Embryonic facial prominence (tissue), 1 donor: ENCODE measurements around the gene TRIM23.

Source experiments
- DNase-seq: peaks from one replicate; pipeline ENCODE4 v3.0.0-alpha.2; 2016; ENCODE audit errors: extremely low spot score

TRIM23 gene

GRCh38 chr5:65566505-65566904 is 57.6 kb downstream of the TRIM23 start:
- no peak for DNase-seq

GRCh38 chr5:65563777-65564176 is 60.4 kb downstream of the TRIM23 start:
- no peak for DNase-seq

GRCh38 chr5:65562731-65563701 is 61.1 kb downstream of the TRIM23 start, which contains the start of the genes CENPK and PPWD1:
Gene CENPK, minus strand, starts transcription at chr5:65563168. Its CDS starts 8,261 bp downstream, at chr5:65554907.
Gene PPWD1, plus strand, starts transcription at chr5:65563296. Its CDS starts 15 bp downstream, at chr5:65563311.
- peak; percentile 94 for DNase-seq

GRCh38 chr5:65556718-65557117 is 67.4 kb downstream of the TRIM23 start:
- no peak for DNase-seq

- DNase-seq, result no peak
Observed at GRCh38 chr5:65556181-65556580, 68.0 kb downstream of the TRIM23 start.

GRCh38 chr5:65555287-65555686 is 68.8 kb downstream of the TRIM23 start:
- no peak for DNase-seq

GRCh38 chr5:65553941-65554340 is 70.2 kb downstream of the TRIM23 start:
- no peak for DNase-seq

GRCh38 chr5:65548281-65548680 is 75.9 kb downstream of the TRIM23 start:
- DNase-seq, result no peak

- no peak for DNase-seq
Observed at GRCh38 chr5:65546141-65546540, 78.0 kb downstream of the TRIM23 start.

- DNase-seq, result no peak
Observed at GRCh38 chr5:65544473-65544872, 79.7 kb downstream of the TRIM23 start.

- DNase-seq, result no peak
Observed at GRCh38 chr5:65539827-65540226, 84.3 kb downstream of the TRIM23 start.
